ENCODE measurements around the gene CACNA1C.
A peak's percentile ranks its signal among the peaks of the same experiment; 100 is the strongest.

Gene CACNA1C

DNA sequence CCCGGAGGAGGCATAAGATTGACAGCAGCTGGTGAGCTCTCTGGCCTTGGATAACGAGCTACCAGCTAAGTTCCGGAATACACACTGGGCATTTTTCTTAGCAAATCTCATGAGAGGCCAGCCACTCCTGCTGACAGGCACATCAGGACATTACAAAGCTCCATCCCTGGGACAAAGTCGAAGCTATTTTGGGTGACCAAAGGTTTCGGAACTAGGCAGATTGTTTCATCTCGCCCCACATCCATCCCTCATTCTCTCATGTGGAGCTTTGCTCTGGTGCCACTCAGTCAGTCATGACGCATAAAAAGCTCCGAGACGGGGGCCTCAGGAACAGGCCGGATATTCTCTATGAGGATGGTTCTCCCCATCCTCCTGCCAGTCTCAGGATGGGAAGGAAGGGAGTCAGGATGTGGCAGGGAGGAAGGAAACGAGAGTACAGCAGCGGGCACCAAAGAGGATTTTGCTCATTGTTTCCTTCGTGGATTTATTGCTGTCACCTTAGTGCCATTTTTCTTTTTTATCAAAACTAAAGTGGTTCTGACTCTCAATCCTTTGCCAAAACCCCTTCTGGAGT lies 488.9 kb downstream of the CACNA1C start:
- no peak for DNase-seq

DNA sequence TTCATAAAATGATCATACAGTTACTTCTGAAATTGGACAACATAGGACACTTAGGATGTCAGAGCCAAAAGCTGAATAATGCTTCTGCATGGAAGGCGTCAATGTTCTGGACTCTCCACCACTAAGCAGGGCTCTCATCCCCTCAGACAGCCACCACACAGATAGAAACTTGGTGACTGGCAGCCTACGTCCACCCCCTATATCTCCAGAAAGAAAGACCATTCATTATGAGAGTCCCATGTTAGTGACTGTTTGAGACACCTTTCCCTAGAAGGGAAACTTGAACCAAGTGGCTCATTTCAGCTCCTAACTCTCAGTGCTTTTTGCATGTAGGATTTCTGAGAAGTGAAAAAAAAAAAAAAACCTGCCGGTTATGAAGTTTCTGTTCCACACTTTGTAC lies 491.0 kb downstream of the CACNA1C start:
- no peak for DNase-seq

DNA sequence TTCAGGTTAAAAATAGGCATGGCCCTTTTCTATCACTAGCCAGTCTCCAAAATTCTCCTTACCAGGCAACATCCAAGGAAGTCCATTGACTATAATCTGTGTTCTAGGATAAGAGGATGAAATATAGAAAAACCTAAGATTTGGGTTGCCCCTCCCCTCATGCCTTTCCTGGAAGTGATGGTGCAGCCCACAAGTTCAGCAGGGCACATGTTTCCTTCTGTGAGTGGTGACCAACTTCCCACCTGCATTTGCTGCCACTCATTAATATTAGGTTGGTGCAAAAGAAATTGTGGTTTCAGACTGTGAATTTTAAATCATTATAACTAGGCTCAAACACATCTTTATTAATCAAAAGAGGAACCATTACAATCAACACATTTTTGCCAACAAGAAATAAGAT lies 491.4 kb downstream of the CACNA1C start:
- no peak for DNase-seq

DNA sequence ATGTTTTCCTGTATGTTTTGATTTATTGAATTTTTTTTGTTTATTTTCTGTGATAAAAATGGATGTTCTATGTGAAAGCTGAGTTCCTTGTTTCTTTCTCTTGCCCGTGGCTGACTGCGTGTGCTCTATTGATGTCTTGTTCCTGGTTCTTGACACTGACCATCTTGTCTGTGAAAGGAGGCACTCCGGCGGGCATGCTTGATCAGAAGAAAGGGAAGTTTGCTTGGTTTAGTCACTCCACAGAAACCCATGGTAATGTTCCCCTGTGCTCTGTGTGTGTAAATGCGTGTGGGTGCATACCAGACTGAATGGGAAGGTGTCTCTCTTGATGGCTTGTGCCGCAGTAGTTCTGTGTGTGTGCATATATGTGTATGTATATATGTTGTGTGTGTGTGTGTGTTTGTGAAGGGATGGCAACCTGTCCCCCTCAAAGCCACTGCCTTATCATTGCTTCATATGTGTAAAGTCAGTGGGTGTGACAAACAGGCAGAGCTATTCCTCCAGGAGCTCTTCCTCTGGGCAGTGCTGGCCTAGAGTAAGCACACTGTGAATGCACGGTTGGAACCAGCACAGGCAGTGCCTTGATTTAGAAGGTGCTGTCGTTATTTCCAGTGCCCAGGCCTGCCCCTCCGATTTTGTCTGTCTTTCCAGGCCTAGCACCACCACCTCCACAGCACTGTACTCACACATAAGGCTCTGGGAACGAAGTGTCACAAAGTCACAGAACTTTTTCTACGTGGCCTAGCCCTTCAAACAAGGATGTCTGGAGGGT lies 494.7 kb downstream of the CACNA1C start:
- peak in 1 of 2 donors; percentile 26 for DNase-seq

DNA sequence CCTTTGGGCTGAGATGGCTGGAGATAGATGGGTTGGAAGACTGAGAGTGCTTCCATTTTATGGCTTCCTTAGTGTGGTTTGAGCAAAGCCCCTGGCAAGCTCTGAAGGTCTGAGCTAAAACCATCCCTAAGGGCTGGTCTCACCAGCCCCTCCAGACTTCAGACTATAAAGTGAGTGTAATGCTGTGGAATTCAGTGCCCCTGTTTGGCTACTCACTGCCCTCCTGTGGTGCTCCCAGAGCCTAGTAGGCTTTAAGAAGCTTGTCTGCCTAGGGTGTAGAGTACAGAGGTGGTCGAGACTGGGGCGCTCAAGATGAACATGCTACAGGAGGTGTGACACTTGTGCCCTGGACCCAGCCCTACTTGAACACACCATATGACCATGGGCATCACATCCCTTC lies 495.3 kb downstream of the CACNA1C start:
- no peak for DNase-seq

DNA sequence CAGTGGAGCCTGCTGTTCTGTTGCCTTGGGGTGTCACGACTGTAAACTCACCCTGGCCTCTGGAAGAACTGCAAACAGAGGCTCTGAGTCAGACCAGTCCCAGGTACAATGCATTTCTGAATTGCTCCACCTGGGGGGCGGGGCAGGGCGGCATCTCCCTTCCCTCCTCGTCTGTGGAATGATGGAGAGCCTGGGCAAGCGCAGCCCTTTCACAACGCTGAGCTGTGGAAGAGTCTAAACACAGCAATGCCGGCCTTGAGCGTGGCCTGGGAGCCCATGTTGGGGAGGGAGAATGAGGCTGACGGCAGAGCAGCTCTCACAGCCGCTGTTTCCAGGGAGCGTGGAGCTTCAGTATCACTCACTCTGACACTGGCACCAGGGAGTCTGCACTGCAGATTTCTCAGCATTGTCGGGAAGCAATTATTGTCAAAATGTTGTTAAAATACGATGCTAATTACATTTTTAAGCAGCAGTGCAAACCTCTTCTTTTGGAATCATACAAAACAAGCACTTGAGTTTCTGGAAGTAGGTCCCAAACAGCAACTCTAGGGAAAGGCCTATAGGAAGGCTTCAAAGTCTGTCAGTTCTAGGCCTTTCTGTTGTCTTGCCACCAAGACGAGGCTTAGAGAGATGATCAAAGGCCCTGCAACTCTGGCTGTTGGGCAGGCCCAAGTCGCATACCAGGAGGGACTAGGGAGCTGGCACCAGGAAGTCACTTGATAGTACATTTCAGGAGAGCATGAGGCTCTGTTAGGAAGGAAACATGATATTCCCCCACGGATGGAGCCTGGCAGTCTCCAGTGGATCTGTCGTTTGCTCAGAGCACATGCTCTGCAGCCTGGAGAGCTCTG lies 498.0 kb downstream of the CACNA1C start:
- no peak for DNase-seq

DNA sequence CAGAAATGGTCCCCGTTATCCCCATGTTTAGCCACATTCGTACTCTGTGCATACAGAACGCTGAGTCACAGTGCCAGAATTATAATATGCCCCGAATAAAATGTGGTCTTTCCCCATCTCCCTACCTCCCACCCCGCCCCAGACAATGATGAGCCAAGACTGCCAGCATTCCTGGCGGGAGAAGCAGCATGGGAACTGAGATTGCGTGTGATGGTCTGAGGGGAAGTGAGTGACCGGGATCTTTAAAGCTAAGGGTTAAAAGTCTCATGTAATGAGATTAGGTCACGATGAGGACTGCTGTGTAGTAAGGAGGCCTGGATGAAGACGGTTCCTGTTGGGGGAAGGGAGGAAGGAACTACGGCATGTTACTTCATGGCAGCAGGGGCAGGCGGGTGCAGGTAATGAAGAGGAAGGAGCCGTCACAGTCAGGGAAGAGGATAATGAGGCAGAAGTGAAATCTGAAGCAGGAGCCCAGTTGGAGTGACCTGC lies 498.7 kb downstream of the CACNA1C start:
- DNase-seq: peak in 1 of 2 donors; percentile 33

DNA sequence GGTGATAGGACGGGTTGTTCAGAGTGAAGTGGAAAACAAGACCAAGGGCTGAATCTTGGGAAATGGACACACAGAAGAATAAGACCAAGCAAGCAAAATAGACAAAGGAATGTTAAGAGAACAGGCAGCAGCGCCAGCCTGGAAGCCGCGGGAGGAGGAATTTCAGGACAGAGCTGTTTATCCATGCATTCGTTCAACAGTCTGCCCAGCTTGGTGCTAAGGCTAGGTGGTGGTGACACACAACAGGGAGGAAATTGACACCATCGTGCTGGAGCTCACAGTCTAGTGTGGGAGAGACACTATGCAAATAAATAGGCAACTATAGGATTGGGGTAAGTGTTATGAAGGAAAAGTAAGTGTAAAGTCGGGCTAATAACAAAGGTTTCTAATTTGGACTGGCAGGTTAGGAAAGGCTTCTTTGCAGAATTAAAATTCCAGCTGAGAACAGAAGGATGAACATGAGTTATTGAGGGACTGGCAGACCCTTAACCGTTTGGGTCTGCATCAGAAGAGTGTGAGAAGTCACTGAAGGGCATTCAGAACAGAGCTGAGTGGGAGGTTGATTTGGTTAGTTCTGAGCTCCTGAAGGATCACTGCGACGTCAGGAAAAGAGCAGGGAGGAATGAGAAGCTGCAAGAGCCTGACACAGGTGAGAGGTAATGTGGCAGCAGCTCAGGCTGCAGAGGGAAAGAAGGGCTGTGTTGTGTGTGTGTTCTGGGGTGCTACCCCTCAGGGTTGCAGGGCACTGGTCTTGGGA lies 499.4 kb downstream of the CACNA1C start:
- no peak for DNase-seq

DNA sequence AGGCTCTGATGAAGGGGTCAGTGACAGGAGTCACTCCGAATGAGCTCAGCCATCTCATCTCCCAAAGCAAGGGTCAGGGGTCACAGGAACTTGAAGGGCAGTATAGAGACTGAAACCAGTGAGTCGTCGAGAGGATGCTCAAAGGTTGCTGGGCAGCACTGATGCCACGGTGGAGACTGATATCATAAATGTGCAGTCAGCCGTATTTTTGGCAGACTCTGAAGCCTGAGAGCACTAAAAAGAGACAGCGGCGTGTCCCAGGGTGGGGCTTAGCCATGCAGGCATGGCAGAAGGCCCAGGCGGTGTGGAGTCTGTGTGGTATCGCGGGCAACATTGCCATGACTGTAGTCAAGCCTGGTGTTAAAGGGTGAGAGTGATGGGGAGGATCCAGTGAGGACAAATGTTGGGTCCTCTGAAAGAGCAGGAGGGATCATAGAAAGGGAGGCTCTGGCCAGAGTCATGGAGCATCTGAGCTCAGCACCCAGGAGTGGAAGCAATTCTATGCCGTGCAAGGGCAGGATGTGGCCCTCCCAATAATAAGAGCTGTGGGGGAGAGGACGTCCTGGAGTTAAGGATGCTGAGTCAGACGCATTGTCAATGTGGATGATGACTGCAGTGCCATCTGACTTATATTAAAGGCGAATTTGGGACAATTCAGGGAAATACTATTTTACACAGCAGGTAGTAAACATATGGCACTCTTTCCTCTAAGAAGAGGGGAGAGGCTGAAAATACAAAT lies 500.8 kb downstream of the CACNA1C start:
- DNase-seq: no peak

DNA sequence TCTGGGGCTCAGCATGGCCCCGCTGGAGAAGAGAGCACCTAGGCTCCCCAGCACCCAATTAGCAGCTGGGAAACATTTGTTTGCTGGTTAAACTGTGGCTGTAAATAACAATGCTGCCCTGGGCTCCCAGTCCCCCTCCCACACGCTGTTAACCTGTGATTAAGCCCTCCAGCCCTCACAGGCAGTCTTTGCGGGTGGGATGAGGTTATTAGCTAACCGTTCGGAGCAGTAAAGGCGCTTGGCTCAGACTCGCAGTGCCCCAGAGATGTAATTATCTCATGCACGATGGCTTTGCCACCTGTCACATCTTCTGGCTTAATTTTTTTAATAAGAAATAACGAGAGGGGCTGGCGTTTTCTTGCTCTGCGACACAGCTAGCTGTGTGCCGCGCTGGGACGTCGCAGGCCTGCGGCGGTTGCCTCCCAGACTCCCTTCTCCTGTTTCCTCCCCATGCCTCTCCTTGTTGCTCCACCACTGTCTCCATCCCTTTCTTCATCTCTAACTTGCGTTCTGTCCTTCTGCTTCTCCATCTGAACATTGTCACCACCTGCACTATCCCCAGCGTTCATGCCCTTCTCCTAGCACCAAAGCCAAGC lies 502.8 kb downstream of the CACNA1C start:
- DNase-seq: no peak

DNA sequence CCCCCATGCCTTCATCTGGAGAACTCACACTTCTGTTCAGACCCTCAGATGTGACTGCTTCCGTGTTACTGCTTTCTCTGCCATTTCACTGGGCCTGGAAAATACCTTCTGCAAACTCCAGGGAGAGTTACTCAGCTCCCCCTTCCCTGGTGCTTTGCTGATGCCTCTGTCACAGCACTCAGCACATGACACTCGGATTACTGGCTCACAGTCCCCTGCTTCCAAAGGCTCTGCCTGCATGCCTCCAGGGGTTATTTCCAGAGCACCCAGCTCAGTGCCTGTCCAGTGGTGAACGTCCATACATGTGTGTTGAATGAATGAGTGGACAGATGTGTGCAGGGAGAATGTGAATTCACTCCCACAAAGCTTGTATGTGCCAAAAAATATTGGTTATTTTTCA lies 504.8 kb downstream of the CACNA1C start:
- DNase-seq: no peak

DNA sequence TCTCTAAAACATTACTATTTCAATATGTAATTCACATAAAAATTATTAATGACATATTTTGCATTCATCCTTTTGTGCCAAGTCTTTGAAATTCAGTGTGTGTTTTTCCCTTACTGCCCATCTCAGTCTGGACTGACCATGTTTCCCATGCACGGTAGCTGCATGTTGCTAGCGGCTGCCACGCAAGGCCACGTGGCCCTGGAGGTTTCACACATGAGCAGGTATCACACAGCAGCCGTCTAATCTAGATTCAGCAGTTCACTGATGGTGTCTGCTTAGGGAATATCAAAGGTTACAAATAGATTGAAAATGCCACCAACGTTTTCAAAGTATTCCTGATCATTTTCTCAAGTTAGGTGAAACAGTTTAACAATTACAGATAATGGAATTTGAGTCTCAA lies 507.1 kb downstream of the CACNA1C start:
- no peak for DNase-seq

DNA sequence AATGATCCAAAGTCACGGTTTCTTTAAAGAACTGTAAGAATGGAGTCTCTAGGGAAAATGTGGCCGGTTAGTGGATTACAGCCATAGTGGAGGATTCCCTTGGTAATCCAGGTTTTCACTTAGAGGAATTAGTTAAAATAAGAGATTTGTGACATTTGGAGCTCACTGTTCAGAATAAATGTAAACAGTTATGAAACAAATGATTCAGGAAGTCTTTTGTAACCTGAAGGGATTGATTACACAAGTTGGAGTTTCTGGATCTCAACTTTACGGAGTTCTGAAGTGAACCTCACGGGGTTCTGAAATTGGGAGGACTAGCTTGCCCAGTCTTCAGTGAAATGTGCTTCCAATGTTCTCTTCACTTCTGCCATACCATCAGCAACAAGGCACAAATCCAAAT lies 507.6 kb downstream of the CACNA1C start:
- no peak for DNase-seq

DNA sequence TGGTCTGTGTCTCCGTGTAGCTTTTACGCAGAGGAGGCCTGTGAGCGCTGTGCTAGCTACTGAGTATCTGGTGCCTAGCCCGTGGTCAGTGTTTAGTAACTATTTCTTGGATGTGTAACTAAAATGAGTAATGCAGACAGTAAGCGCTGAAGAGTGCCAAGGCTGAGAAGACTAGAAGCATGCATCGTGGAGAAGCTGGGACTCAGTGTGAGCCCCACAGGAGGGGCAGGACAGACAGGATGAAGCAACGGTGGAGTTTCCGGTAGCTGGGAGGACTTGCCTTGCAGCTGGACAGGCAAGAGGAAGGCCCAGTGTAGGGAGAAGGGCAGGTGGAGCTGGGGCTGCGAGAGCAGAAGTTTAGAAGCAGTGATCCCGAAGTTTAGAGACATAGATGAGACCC lies 508.6 kb downstream of the CACNA1C start:
- no peak for DNase-seq

DNA sequence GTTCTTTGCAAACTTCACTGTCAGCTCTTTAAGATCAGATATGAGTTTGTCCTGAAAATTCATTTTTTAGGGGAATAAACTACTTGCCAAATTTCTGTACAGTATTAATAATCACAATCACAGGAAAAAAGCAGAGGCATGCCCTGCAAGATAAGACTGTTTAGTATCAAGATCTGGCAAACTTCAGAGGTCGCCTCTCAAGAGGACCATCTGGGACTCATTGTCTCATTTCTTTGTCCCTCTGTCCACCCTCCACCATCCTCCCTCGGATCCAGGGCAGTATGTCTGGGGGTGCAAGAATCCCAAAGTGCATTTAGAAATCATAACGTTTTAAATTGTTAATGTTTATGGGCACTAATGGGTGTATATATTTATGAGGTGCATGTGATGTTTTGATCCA lies 509.6 kb downstream of the CACNA1C start:
- no peak for DNase-seq

DNA sequence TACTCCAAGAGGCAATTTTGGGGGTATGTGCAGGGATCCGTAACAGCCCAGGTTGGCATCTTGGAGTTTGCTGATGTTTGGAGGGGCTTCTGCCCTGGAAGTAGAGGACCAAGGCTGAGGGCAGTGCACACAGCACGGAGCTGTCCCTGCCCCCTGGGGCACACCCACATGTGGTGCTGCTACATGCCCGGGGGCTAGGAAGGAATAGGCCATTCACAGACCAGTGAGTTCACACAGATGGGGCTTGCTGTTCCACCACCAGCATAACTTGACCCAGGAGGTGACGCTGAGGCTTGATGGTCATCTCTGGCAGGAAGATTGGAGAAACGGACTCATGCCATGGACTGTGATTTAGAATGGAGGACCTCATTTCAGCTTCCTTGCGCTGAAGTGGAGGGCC lies 510.9 kb downstream of the CACNA1C start:
- no peak for DNase-seq

DNA sequence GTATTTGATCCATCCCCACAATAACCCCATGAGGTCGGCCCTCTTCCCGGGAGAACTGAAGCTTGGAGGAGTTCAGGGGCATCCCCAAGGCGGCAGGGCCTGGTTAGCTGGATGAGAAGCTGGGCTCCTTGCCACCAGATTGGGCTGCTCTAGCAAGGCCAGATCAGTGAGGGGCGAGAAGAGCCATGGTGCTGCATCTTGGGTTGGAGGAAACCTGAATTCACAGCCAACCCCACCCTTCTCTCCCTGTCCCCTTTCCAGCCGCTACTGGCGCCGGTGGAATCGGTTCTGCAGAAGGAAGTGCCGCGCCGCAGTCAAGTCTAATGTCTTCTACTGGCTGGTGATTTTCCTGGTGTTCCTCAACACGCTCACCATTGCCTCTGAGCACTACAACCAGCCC lies 513.4 kb downstream of the CACNA1C start:
- DNase-seq: no peak

DNA sequence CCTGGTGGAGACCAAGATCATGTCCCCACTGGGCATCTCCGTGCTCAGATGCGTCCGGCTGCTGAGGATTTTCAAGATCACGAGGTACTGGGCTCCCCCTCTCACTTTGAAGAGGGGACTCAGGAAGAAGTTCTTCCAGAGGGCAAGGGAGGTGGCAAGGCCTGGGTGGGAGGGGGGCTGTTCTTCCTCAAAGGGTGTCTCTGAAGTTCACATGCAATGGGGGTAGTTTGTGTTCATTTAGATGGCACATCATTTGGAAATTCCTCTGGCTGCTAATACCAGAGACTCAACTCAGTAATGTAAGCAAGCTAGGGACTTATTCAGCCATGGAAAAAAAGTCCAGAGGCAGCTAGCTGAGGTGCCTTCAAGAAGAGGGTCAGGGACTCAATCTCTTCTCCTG lies 514.9 kb downstream of the CACNA1C start:
- no peak for DNase-seq

DNA sequence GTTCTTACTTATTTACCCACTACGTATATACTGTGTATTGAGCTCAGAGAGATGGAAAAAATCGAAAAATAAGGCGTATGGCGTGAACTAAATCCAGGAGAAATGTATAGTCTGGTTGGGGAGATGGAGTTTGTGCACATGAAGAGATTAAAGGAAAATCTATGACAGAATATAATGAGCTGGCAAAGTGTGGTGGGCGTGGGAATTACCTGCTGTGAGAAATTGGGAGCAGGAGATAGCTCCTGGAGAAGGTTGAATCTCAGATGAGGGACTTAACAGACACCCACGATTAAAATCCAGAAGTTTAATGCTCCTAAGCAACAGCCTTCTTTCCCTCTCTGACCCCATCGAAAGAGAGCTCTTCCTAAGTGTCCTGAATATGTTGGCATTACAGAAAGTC lies 517.8 kb downstream of the CACNA1C start:
- no peak for DNase-seq

DNA sequence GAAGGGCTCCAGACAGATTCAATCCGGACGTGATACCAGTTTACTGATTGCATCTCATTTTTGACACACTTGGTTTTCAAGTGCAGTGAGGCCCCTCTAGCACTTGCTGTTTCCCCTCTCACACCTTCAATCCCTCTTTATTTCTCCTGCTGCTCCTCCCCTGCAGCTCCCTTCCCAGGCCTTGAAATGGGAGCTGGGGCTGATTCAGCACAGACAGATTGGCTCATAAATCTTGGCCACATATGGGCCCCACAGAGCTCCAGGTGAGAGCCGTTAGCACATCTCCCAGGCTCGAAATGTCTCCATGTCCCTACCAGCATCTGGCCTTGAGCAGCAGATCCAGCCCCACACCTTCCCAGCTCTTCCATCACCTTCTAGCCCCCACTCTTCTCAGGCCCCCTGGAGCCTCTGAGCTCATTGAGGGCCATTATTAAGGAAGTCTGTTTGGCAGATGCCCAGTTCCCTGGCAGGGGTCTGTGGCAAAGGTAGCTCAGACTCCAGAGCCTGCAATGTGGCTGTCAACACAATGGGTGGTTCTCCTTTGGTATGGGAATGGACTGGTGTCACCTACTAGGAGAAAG lies 521.7 kb downstream of the CACNA1C start:
- DNase-seq: no peak

DNA sequence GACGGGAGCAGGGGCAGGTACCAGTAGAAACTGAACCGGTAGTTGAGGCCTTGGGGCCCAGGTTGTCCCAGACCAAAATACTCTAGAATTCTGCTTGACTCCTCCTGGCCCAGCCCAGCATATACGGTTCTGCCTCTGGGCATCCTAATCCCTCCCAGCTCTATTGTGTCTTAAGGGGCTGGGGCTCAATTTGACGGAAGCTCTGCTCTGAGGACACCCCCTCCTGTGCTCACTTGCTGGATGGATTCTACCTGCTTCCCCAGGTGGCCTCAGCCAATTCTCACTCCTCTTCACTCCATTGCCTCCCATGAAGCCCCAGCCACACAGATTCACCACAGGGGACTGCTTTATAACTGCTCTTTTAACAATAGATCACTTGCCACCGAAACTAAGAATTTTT lies 522.5 kb downstream of the CACNA1C start:
- no peak for DNase-seq

DNA sequence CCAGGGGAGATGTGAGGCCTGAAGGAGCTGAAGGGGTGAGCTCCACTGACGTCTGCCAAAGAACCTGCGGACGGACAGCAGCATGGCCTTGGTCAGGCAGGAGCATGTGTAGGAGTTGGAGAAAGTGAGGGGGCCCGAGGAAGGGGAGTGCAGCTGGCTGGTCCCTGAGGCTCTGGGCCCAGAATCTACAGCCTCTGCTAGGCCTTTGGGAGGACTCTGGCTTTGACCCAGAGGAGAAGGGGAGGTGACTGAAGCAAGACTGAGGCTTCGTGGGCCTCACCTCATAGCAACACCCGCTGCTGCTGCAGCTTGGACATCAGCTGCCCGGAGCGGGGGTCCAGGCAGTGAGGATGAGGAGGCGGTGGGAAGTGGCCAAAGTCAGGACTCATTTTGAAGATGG lies 525.4 kb downstream of the CACNA1C start:
- DNase-seq: no peak

Measured in CD4-positive, alpha-beta T cell treated with Interleukin-1 beta for 1 hour (primary cell).